GM21423 (cell line): ENCODE measurements around the gene SLCO2B1.
"Not testable (repeated sequence)": the region's sequence is repeated elsewhere in the genome, so short reads cannot be mapped to it uniquely, and the experiment has no call there.

Experiments used
- ATAC-seq: cut with Tn5 transposase; IDR thresholded peaks from one replicate; pipeline ENCODE4 v1.9.1; 2021; ENCODE audit warnings: mild to moderate bottlenecking, moderate library complexity; ENCODE audit not compliant: unreplicated experiment

SLCO2B1 gene, protein sequence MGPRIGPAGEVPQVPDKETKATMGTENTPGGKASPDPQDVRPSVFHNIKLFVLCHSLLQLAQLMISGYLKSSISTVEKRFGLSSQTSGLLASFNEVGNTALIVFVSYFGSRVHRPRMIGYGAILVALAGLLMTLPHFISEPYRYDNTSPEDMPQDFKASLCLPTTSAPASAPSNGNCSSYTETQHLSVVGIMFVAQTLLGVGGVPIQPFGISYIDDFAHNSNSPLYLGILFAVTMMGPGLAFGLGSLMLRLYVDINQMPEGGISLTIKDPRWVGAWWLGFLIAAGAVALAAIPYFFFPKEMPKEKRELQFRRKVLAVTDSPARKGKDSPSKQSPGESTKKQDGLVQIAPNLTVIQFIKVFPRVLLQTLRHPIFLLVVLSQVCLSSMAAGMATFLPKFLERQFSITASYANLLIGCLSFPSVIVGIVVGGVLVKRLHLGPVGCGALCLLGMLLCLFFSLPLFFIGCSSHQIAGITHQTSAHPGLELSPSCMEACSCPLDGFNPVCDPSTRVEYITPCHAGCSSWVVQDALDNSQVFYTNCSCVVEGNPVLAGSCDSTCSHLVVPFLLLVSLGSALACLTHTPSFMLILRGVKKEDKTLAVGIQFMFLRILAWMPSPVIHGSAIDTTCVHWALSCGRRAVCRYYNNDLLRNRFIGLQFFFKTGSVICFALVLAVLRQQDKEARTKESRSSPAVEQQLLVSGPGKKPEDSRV

DNA sequence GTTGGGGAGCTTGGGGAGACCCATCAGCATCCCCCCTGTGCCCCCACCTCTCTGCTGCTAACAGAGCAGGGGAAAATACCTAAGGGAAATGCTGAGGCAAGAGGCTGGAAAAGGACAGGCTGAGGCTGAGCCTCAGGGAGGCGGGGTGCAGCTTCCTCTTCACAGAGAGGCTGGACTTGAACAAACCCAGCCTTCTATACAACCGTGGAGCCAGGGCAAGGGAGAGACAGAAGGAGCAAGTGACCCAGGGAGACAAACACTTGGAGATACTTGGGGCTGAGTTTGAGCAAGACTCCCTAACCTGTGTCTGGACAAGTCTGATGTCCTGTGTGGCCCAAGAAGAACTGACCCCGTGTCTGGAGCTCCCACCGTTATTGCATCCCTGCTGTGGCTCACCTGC lies at the start of gene SLCO2B1:
TSS of gene SLCO2B1 (plus strand) at position 229 of the 400 bp plus-strand sequence. CDS start 275 bp downstream, outside the sequence.
- ATAC-seq: no peak

DNA sequence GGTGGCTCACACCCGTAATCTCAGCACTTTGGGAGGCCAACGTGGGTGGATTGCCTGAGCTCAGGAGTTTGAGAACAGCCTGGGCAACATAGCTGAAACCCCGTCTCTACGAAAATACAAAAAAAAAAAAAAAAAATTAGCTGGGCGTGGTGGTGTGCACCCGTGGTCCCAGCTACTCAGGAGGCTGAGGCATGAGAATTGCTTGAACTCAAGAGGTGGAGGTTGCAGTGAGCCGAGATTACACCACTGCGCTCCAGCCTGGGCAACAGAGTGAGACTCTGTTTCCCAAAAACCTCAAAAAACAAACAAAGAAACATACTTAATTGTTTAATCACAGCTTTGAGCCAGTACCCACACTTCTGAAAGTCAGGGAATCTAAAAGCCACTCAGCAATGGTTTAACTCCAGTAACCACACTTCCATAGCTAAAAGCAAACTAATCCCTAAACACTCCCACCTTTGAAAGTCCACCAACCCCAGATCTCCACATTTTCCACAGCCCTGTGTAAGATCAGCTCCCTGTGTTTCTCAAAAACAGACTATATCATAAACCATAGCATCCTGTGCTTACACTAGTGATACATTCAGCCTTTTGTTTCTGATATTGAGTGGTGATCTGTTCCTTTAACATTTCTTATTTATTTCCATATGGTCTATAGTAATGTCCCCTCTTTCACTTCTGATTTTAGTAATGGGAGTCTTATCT lies 49.3 kb upstream of the SLCO2B1 start:
- no peak for ATAC-seq

DNA sequence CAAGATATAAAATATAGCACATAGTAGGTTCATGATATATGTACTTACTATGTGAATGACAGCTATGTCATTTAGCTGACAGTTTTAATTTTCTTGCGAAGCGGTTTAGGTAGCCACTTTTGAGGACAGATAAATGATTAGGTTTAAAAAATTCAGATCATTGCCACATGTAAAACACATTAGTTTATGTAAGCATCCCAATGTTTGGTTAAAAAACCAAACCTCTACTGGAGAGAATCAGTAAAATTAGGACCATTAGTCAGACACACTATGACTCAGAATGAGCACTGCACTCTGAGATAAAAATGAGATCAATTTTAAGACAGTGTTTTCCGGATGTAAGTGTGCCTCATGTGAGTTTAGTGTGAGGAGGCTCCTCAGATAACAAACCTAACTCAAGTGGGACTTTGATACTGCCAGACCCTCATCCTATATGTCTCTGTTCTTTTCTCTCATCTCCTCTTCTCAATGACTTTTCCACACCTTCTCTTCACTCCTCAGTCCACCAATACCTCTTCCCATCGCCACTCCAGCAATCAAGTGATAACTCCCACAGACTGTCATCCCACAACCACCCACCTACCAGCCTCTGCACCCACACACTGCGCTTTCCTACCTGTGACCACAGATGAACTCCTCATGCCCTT lies 47.4 kb upstream of the SLCO2B1 start:
- ATAC-seq: no peak

DNA sequence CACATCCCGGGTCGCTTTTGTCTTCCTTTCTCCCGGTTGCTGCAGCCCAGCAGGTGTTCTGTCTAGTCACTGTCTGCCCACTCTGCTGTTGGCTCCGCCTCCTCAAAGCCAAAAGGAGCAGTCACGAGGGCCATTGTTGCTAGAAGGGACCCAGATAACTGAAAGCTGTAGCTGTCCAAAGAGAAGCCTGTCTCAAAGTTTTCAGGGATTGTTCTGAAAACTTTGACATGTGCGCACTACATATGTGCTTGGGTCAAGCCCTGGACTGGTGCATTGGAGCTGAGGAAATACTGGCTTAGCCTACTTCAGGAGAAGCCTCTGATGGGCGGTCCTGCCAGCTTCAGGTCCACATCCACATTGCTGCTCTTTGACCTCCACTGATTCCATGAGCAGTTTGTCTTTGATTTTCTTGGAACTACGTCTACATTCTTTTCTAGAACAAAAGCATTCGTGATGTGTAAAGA lies 45.4 kb upstream of the SLCO2B1 start:
- no peak for ATAC-seq

DNA sequence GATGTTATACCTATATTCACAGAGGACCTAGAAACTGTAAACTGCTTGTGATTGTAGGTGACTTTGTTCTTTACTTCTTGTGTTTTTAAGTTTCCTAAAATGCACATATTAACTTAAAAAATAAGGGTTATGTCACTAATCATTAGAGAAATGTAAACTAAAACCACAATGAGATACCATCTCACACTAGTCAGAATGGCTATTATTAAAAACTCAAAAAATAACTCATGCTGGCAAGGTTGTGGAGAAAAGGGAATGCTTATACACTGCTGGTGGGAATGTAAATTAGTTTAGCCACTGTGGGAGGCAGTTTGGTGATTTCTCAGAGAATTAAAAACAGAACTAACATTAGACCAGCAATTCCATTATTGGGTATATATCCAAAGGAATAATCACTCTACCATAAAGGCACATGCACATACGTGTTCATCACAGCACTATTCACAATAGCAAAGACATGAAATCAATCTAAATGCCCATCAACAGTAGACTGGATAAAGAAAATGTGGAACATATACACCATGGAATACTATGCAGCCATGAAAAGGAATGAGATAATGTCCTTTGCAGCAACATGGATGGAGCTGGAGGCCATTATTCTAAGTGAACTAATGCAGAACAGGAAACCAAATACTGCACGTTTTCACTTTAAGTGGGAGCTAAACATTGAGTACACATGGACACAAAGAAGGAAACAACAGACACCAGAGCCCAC lies 44.8 kb upstream of the SLCO2B1 start:
- not testable (repeated sequence) for ATAC-seq

DNA sequence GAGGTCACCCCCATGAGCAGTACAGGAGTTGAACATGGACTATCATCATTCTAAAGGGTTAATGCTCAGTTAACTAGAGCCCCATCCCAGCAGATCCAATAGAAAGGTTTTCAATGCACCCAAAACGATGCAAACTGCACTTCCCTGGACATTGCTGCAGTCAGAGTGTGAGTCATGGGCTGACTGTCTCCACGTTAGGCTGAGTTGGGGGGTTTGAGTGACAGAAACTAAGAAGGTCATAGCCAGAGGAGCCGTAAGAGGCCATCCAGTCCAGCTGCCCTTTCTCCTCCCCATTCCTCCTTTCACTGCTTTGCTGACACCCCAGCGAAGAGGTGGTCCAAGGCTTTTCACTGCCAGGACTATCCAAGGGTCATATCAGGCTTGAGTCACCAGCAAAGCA lies 43.7 kb upstream of the SLCO2B1 start:
- ATAC-seq: no peak

DNA sequence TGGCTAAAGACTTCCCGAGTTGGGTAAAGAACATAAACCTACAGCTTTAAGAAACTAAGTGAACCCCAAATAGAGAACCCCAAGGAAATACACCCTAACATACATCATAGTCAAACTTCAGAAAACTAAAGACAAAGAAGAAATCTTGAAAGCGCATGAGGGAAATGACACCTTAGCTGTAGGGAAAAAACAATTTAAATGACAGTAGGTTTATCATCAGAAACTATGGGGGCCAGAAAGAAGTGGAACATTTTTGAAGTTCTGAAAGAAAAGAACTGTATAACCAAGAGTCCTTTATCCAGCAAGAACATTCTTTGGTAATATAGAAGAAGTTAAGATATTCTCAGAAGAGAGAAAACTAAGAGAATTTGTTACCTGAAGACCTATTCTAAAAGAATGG lies 38.7 kb upstream of the SLCO2B1 start:
- no peak for ATAC-seq

DNA sequence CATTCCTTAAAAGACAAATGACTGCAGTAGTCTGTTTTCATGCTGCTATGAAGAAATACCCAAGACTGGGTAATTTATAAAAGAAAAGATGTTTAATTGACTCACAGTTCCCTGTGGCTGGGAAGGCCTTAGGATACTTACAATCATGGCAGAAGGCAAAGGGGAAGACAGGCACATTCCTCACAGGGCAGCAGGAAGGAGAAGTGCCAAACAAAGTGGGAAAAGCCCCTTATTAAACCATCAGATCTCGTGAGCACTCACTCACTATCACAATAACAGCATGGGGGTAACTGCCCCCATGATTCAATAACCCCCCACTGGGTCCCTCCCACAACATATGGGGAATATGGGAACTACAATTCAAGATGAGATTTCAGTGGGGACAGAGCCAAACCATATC lies 37.9 kb upstream of the SLCO2B1 start:
- no peak for ATAC-seq

DNA sequence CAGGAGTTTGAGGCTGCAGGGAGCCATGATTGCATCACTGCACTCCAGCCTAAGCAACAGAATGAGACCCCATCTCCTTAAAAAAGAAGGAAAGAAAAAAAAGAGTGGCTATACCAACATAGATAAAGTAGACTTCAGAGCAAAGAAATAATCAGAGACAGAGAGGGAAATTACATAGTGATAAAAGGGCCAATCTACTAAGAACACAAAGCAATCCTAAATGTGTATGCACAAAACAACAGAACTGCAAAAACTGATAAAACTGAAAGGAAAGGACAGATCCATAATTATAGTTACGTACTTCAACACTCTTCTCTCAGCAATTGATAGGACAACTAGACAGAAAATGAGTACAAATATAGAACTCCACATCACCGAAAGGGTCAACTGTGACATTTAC lies 36.4 kb upstream of the SLCO2B1 start:
- ATAC-seq: no peak

DNA sequence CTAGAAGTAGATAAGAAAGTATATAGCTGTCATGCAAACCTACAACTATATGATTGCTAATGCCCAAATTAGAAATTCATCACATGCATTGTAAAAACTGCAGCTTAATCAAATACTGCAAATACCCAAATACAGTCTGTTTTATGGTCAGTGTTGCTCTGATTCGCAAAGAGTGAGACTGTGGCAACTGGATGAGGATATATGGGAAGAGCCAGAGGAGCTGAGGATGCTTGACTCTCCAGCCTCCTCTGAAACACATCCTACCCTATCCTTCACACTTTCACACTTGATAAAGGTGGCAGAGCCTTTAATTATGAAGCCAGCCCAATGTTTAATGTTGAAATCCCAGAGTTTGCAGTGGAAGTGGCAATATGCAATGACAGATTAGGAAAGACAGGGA lies 32.3 kb upstream of the SLCO2B1 start:
- no peak for ATAC-seq

DNA sequence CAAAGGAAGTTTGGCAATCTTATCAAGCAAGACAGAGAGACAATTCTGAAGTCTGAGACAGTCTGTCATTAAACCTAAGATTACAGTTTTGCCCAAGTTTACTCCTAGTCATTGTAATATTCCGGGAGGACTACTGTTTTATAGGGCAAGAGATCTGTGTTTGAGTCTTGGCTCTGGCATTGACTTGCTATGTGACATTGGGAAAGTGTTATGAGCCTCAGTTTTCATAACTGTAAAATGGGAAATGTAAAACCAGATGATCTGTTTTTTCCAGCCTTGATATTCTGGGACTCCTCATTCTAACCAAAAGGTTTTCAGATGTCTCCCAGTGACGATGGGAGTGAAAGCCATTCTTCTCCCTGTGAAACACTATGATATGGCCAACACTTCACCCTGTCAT lies 24.3 kb upstream of the SLCO2B1 start:
- ATAC-seq: no peak

DNA sequence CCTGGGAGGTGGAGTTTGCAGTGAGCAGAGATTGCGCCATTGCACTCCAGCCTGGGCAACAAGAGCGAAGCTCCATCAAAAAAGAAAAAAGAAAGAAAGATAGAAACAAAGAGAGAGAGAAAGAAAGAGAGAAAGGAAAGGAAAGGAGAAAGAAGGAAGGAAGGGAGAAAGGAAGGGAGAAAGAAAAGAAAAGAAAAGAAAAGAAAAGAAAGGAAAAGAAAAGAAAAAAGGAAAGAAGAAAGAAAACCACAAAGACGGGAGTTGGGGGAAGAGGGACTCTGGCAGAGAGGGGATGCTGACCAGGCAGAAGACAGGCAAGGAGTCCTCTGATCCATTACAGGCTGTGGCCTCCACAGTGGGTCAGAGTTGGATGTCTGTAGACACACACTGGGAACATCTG lies 18.8 kb upstream of the SLCO2B1 start:
- ATAC-seq: no peak

DNA sequence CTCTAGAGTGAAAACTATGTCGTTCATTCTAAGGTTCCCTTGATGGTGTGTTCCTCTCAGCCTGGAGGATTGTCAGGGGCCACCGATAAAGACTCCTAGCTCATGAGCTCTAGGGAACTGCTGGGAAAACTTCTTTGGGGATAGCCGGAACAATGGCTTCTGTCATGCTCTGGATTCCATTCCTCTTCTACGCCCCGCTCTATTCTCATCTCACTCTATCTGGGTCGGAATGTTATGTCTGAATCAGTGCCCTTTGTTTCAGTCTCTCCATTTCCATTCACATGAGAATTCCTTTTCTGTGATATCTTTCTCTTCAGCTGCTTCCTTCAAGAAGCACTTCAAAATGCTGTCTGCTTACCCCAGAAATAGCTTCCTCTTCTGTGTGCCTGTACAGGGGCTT lies 16.9 kb upstream of the SLCO2B1 start:
- ATAC-seq: no peak

DNA sequence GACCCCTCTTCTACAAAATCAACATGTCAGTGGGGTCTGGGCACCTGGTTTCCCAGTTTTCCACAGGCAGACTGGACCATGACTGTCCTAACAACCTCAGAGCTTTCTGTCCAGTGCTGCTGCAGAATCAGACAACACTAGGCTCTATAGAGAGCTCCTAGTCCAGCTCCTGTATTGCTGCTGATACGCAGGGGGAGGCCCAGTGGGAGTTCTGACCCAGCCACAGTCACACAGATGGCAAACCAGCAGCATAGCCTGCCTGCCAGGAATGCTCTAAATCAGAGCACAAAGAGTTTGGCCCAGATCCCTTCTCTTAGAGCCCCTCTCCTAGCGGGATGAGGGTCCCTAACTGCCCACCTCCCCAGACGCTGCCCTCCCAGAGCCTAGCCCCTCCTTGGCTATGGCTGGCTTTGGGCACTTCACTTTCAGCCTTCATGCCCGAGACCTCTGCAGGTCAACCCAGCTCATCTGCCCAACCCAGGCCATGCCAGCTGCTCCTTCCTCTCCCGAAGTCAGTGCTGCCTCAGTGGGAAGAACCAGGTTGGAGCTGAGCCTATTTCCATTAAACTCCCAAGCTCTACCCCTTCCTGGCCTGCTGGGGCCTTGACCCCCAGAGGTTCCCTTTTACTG lies 15.8 kb upstream of the SLCO2B1 start:
- no peak for ATAC-seq

DNA sequence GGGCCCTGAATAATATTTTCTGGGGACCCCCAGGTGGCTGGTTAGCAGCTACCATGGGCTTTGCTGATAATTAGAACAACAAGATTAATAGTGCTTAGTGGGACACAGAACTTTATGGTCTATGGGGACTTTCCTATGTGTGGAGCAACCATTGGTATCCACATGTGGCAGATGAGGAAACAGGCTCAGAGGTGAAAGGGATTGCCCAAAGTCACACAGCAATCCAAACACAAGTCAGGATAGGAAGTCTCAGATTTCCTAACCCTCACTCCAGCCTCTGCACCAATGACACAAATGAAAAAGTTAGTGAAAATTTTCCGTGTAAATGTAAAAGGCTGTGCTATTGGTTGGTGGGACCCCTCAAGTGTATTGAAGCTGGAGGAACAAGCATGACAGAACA lies 15.3 kb upstream of the SLCO2B1 start:
- no peak for ATAC-seq

DNA sequence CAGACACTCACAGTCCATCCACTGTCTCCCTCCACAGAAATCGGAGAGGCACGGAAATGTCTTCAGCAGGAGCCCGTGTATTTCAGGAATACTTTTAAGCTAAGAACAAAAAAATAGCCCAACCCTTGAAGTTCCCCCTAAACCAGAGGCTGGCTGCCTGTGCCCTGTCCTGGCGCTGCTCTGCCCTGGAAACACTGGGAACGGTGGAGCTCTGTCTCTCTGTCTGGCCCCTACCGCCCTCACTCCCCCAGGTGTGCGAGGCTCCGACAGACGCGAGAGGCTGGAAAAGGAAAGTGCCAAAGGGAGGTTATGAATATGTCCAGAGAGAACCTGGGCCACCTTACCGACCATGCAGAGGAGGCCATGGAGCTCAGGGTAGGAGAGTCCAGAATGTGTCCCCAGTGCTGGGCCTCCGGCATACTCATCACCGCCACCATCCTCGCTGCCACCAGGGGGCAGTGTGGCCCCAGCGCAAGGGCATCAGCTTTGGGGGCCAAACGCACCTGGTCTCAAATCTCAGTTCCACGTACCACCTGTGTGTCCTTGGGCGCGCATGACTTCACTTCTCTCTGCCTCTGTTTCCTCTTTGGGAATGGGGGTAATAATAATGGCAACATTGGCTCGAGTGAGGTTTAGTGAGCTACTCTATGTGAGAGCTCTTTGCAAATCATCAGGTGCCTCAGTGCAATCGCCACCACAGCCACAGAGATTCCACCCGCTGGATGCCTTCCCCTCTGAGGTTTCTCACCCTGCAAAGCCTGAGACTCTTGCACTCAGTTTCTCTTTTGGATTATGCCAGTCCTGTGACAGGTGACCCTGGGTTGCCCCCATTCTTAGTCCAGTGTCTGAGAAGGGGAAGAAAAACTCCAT lies 10.4 kb upstream of the SLCO2B1 start:
- no peak for ATAC-seq

DNA sequence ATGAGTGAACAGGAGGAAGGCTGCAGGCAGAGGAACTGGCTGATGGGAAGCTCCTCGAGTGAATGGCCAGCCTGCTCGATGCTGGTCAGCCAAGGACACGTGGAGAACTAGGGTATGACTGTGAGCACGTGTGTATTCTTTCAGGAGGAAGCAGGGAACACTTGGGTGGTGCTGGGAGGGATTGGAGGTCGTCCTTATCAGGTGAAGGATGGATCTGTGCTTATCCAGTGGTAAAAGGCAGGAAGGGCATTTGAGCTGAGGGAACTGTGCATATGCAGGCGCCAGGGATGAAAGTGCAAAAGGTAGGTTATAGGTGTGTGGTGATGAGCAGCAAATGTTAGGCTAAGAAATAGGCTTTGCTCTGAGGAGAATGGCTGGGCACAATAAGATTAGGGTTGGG lies 9.7 kb upstream of the SLCO2B1 start:
- no peak for ATAC-seq

DNA sequence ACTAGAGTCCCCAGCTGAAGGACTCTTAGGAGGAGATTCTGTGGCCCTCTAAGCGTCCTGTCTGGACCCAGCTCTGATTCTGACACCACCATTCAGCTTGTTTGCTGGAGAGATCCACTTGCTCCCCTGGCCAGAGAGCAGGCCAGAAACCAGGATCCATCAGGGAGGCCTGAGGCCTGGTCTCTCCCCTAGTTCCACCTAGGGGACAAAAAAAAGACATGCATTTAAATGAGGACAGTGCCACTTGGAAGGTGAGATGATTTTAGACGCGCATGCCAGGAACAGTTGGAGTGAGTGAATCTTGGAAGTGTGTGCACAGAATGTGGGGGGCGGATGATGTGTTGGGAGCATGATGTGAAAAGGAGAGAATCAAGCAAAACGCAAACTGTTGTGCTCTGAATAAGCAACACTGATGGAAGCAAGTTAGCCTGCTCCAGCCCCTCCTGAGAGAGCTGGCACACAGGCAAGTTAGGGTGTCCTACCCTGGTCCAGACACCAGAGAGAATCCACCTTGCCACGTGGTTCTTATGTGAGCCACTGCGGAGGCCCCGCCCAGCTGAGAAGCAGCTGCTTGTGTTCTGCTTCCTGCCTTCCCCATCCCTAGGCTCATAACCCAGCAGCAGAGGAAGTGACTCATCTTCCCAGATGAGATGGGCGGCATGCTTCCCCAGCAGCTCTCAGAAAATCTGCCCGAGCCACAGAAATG lies 8.0 kb upstream of the SLCO2B1 start:
- peak; percentile 74 for ATAC-seq

DNA sequence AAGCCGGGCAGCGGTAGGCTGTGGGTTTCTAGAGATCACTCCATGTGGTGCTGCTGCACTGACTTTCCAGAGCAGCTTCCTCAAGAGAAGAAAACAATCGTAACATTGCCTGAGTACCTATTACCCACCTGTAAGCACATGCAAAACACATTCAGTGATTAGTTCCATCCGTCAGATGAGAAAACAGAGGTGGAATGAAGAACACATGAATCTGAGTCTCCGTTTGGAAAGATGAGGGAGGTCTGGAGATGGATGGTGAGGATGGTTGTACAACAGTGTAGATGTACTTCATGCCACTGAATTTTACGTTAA lies 7.5 kb upstream of the SLCO2B1 start:
- no peak for ATAC-seq
